Esophagus muscularis mucosa (tissue), 4 donors: ENCODE data around the gene MATK. TPM values are rescaled to one million over a fixed set of nuclear protein-coding genes. Genes with fewer than 3 reads are reported as not detected.

Experiments
- DNase-seq: peaks from one replicate; pipeline ENCODE4 v3.0.0-alpha.2; 2017; ENCODE audit errors: extremely low spot score
- H3K27ac ChIP-seq, 4 donors: fragments of 200-600 bp; sonication (generic); replicated peaks in 1 of 4; 1 replicate in 3 of 4; 2 replicates in 1 of 4; pipeline ENCODE4 v1.5.1; 2016 to 2019; ENCODE audit warnings: mild to moderate bottlenecking in 1 of 4
- H3K27me3 ChIP-seq, 4 donors: fragments of 200-600 bp; sonication (generic); one replicate each; pipeline versions ENCODE4 v1.5.1 to v1.6.0; 2016 to 2019
- H3K36me3 ChIP-seq, 4 donors: fragments of 200-600 bp; sonication (generic); one replicate each; pipeline ENCODE4 v1.5.1; 2016 to 2019
- H3K4me1 ChIP-seq, 4 donors: fragments of 200-600 bp; sonication (generic); one replicate each; pipeline ENCODE4 v1.5.1; 2016 to 2019
- H3K4me3 ChIP-seq, 4 donors: fragments of 200-600 bp; sonication (generic); 1 replicate in 2 of 4; 2 replicates in 2 of 4; pipeline ENCODE4 v1.5.1; 2016 to 2019; ENCODE audit warnings: mild to moderate bottlenecking in 4 of 4, moderate library complexity in 1 of 4
- H3K9me3 ChIP-seq, 4 donors: fragments of 200-600 bp; sonication (generic); 1 replicate in 3 of 4; 2 replicates in 1 of 4; pipeline ENCODE4 v1.5.1; 2016 to 2019
- EP300 ChIP-seq: sonication (generic); formaldehyde crosslinking; IDR thresholded peaks from one replicate; pipeline ENCODE4 v1.6.1; 2017; ENCODE audit warnings: antibody characterized with exemption
- POLR2A ChIP-seq: fragments of 450-650 bp; IDR thresholded peaks from one replicate; pipeline ENCODE4 v1.6.1; 2017; ENCODE audit warnings: antibody characterized with exemption, moderate library complexity, mild to moderate bottlenecking, low read depth
- POLR2AphosphoS5 ChIP-seq, 2 donors: sonication (generic); formaldehyde crosslinking; IDR thresholded peaks; one replicate each; pipeline ENCODE4 v1.6.1; 2017; ENCODE audit warnings: antibody characterized with exemption in 2 of 2
- WGBS: methylation state at CpG from one replicate; pipeline ENCODE4 v1.1.5; 2018; 5-methylcytosine and 5-hydroxymethylcytosine counted together
- intact Hi-C: fragments of 100-400 bp; cut with DNase I; formaldehyde crosslinking; loops from one replicate; pipeline ENCODE4 v1.15.1; 2023
- total RNA-seq, 4 donors: library from RNA; depleted of rRNA; stranded (reverse); fragments of >200 nt; gene quantifications; one replicate each; pipeline versions ENCODE4 v1.1.0 to v1.2.1, GENCODE V29; 2016
- TF ChIP-seq, protein P1 (sequence below), 3 experiments: fragments of 200-600 bp in 2 of 3; fragments of 450-650 bp in 1 of 3; sonication (generic) in 2 of 3; IDR thresholded peaks; one replicate each; pipeline ENCODE4 v1.5.1; 2017 to 2019; ENCODE audit warnings: antibody characterized with exemption in 3 of 3, mild to moderate bottlenecking in 2 of 3, moderate library complexity in 1 of 3

Gene MATK
- total RNA-seq, 4 donors from 2014 or later: 0.13 to 2.9 (median 1.8) TPM

DNA sequence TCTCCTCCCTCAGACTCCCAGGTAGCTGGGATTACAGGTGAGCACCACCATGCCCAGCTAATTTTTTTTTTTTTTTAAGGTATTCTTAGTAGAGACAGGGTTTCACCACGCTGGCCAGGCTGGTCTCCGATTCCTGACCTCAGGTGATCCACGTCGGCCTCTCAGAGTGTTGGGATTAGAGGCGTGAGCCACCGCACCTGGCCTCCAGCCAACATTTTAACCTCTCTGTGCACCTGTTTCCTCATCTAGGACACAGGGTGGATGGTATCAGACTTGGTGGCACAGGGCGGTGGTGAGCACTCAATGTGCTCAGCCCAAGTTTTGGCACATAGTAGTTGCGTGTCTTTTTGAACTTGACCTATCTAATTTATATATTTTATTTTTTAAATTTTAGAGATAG, 37.2 kb downstream of the MATK start:
- Histone ChIP-seq H3K4me3 (no peak overlapping the region), H3K4me1 (no peaks in the 10 kb centered on the region), H3K27me3 (peaks cover 0 to 27% (median 0%) of the 10 kb centered on the region in 4 donors), H3K9me3 (no peaks in the 10 kb centered on the region), H3K27ac (no peak overlapping the region), H3K36me3 (peaks cover 41 to 47% (median 45%) of the 10 kb centered on the region in 4 donors)
- no peak for TF ChIP-seq POLR2A
- TF ChIP-seq EP300: no peak
- TF ChIP-seq POLR2AphosphoS5 (IDR thresholded peaks at IDR 0.05): no peak
- TF ChIP-seq, protein P1, sequence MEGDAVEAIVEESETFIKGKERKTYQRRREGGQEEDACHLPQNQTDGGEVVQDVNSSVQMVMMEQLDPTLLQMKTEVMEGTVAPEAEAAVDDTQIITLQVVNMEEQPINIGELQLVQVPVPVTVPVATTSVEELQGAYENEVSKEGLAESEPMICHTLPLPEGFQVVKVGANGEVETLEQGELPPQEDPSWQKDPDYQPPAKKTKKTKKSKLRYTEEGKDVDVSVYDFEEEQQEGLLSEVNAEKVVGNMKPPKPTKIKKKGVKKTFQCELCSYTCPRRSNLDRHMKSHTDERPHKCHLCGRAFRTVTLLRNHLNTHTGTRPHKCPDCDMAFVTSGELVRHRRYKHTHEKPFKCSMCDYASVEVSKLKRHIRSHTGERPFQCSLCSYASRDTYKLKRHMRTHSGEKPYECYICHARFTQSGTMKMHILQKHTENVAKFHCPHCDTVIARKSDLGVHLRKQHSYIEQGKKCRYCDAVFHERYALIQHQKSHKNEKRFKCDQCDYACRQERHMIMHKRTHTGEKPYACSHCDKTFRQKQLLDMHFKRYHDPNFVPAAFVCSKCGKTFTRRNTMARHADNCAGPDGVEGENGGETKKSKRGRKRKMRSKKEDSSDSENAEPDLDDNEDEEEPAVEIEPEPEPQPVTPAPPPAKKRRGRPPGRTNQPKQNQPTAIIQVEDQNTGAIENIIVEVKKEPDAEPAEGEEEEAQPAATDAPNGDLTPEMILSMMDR (IDR thresholded peaks at IDR 0.05): no peak
- 87% methylated on average over 8 of the region's 8 CpGs for WGBS
- intact Hi-C loops: no loop called here
- no peak for DNase-seq

DNA sequence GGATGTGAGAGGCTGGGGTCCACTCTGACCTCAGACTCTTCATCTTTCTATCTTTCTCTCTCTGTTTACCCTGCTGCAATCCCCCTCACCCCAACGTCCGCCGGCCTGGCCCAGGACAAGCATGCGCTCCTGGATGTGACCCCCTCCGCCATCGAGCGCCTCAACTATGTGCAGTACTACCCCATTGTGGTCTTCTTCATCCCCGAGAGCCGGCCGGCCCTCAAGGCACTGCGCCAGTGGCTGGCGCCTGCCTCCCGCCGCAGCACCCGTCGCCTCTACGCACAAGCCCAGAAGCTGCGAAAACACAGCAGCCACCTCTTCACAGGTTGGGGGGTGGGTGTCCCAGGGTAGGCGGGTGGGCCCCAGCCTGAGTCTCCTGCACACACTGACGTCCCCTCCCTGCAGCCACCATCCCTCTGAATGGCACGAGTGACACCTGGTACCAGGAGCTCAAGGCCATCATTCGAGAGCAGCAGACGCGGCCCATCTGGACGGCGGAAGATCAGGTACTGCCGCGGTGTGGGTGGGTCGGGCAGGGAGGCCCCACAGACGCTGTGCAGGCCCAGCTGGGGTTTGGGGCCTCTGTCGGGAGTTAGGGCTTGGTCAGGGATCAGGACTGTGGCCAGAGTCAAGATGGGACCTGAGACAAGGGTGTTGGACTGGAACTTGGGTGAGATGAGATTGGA, 39.7 kb downstream of the MATK start:
- no peaks in the 10 kb centered on the region for H3K4me1 ChIP-seq
- peaks cover 18 to 22% (median 20%) of the 10 kb centered on the region in 4 donors for H3K36me3 ChIP-seq
- TF ChIP-seq, protein P1 (IDR thresholded peaks at IDR 0.05): no peak
- no peak for TF ChIP-seq POLR2A
- TF ChIP-seq EP300: no peak
- no peak for TF ChIP-seq POLR2AphosphoS5 (IDR thresholded peaks at IDR 0.05)
- H3K27ac ChIP-seq: no peak overlapping the region
- H3K9me3 ChIP-seq: no peaks in the 10 kb centered on the region
- no peak for DNase-seq
- peaks cover 0 to 27% (median 0%) of the 10 kb centered on the region in 4 donors for H3K27me3 ChIP-seq
- H3K4me3 ChIP-seq: no peak overlapping the region
- intact Hi-C loops: no loop called here
- 80% methylated on average over 26 of the region's 31 CpGs for WGBS

DNA sequence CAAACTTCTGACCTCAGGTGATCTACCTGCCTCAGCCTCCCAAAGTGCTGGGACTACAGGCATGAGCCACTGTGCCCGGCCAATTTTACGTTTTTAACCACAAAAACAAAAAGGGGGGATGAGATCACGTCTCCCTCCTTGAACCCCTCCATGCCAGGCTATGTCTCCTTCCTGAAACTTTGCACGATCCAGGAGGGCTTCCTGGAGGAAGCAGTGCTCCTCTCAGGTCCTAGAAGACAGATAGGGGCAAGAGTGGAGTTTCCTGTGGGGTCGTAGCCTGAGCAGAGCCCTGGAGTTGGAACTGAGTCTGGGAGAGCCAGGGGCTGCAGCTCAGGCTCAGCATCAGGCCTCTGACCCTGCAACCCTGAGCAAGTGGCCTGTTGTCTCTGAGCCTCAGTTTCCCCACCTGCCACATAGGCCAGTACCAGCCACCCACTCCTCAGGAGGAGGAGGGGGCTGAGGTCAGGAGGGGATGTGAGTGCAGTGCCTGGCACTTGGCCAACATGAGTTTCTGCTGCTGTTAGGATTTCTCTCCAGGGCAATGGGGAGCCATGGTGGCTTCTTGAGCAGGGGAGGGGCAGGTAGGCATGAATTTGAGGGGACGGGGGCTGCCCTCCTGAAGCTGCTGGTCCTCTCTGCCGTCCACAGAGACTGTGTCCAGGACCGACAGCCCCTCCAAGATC, 40.7 kb downstream of the MATK start:
- H3K9me3 ChIP-seq: no peaks in the 10 kb centered on the region
- H3K27ac ChIP-seq: no peak overlapping the region
- TF ChIP-seq POLR2A: no peak
- no peak for TF ChIP-seq EP300
- no peak for TF ChIP-seq POLR2AphosphoS5 (IDR thresholded peaks at IDR 0.05)
- TF ChIP-seq, protein P1 (IDR thresholded peaks at IDR 0.05): no peak
- intact Hi-C loops: no loop called here
- H3K27me3 ChIP-seq: peaks cover 0 to 27% (median 0%) of the 10 kb centered on the region in 4 donors
- WGBS: 80% methylated on average over 5 of the region's 8 CpGs
- DNase-seq: no peak
- H3K4me1 ChIP-seq: no peaks in the 10 kb centered on the region
- H3K36me3 ChIP-seq: peaks cover 8 to 12% (median 10%) of the 10 kb centered on the region in 4 donors
- no peak overlapping the region for H3K4me3 ChIP-seq

DNA sequence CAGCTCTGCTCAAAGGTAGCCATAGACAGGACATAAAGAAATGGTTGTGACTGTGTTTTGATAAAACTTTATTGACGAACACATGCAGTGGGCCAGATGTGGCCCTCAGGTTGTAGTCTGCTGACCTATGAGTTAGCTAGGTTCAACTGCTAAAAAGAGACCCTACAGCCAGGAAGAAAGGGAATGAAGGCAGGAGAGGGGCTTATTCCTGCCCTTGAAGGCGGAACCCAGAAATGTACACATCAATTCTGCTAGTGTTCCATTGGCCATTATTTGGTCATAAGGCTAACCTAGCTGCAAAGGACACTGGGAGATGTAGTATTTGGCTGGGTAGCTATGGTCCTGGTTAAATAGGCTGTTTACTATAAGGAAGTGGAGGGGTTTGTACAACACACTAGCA, 42.7 kb downstream of the MATK start:
- WGBS: 94% methylated on average over 2 of the region's 2 CpGs
- no peak overlapping the region for H3K27ac ChIP-seq
- H3K4me1 ChIP-seq: no peaks in the 10 kb centered on the region
- peaks cover 0 to 34% (median 0%) of the 10 kb centered on the region in 4 donors for H3K27me3 ChIP-seq
- no peak for DNase-seq
- TF ChIP-seq, protein P1 (IDR thresholded peaks at IDR 0.05): no peak
- H3K4me3 ChIP-seq: no peak overlapping the region
- no peaks in the 10 kb centered on the region for H3K9me3 ChIP-seq
- intact Hi-C loops: no loop called here
- no peaks in the 10 kb centered on the region for H3K36me3 ChIP-seq
